ENCODE results near the gene CDK2AP2.

- TF ChIP-seq CTCF (IDR thresholded peaks at IDR 0.05) (no peak), POLR2AphosphoS5 (IDR thresholded peaks at IDR 0.05) (no peak), POLR2A (IDR thresholded peaks at IDR 0.05) (no peak)
Measured at GRCh38 chr11:67545280-67545679, 37.3 kb upstream of the CDK2AP2 start.
